Bronchial epithelial cell (primary cell): Measurements from ENCODE around the gene JARID2. TPM values are rescaled to one million over a fixed set of nuclear protein-coding genes. Genes with fewer than 3 reads are reported as not detected.
"Not testable (repeated sequence)": the region's sequence is repeated elsewhere in the genome, so short reads cannot be mapped to it uniquely, and the experiment has no call there.

ENCODE experiments used
- DNase-seq: peaks from one replicate; pipeline ENCODE4 v3.0.0-alpha.2; 2010; ENCODE audit warnings: low read depth
- FAIRE-seq: peaks from 2 replicates; lab custom pipeline; 2011; peaks lifted over from hg19 to GRCh38; lab: Jason Lieb, UNC
- H3K27me3 ChIP-seq: 2 replicates; pipeline ENCODE4 v1.5.1; 2011; ENCODE audit warnings: low read length; ENCODE audit not compliant: control insufficient read depth, insufficient read depth
- H3K36me3 ChIP-seq: 2 replicates; pipeline ENCODE4 v1.5.1; 2011; ENCODE audit warnings: low read length; ENCODE audit not compliant: control insufficient read depth, insufficient read depth
- H3K4me3 ChIP-seq: 2 replicates; pipeline ENCODE4 v1.5.1; 2011; ENCODE audit warnings: mild to moderate bottlenecking, low read depth, low read length, control low read depth
- total RNA-seq: library from RNA; depleted of rRNA; stranded (reverse); fragments of >200 nt; gene quantifications from 2 replicates; pipeline ENCODE4 v1.2.1, GENCODE V29; 2014
- TF ChIP-seq, protein P1 (sequence below): IDR thresholded peaks from 2 replicates; pipeline ENCODE4 v1.5.1; 2011; ENCODE audit warnings: mild to moderate bottlenecking, moderate library complexity, low read length, control low read depth, inconsistent platforms; ENCODE audit not compliant: insufficient read depth, severe bottlenecking

Gene JARID2
- total RNA-seq, 1 donor from 2014 or later: 29.2 TPM

DNA sequence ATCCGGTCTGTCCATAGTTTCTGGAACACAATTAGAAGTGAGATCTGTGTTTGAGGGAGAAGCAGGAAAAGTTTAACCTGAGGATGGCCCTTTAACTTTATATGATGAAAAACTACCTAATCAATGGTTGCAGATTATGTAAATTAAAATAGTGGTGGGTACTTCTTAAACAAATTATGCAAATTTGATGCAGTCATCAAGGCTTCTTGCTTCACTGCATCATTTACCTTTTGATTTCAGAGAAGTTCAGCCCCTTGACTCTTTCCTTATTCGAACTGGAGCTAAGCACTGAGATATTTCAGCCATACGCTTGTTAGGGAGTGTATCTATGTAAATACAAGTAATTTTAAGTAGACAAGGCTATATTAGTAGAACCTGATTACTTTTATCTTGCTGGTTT lies 73.8 kb downstream of the JARID2 start:
- TF ChIP-seq, protein P1, sequence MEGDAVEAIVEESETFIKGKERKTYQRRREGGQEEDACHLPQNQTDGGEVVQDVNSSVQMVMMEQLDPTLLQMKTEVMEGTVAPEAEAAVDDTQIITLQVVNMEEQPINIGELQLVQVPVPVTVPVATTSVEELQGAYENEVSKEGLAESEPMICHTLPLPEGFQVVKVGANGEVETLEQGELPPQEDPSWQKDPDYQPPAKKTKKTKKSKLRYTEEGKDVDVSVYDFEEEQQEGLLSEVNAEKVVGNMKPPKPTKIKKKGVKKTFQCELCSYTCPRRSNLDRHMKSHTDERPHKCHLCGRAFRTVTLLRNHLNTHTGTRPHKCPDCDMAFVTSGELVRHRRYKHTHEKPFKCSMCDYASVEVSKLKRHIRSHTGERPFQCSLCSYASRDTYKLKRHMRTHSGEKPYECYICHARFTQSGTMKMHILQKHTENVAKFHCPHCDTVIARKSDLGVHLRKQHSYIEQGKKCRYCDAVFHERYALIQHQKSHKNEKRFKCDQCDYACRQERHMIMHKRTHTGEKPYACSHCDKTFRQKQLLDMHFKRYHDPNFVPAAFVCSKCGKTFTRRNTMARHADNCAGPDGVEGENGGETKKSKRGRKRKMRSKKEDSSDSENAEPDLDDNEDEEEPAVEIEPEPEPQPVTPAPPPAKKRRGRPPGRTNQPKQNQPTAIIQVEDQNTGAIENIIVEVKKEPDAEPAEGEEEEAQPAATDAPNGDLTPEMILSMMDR: no peak
- no peak for FAIRE-seq
- H3K4me3 ChIP-seq: no peak overlapping the region
- no peaks in the 10 kb centered on the region for H3K27me3 ChIP-seq
- no peak for DNase-seq
- H3K36me3 ChIP-seq: no peaks in the 10 kb centered on the region

DNA sequence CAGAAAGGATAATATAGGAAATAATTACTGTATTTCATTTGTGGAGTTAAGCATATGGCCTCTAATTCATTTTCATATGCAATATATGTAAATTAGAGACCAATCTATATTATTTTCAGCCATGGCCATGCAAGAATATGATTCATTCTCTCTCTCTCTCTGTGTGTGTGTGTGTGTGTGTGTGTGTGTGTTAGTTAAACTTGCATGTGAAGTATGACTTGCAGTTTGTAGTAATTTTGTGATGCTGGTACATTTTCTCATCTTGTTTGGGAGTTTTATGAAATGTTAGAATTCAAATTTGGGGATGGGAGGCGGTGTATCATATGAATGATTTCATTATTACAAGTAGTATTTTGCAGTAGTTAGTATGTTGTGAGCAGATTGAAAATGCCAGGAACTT lies 74.8 kb downstream of the JARID2 start:
- TF ChIP-seq, protein P1: no peak
- no peak overlapping the region for H3K4me3 ChIP-seq
- FAIRE-seq: no peak
- H3K36me3 ChIP-seq: no peaks in the 10 kb centered on the region
- no peaks in the 10 kb centered on the region for H3K27me3 ChIP-seq
- DNase-seq: peak; percentile 27

DNA sequence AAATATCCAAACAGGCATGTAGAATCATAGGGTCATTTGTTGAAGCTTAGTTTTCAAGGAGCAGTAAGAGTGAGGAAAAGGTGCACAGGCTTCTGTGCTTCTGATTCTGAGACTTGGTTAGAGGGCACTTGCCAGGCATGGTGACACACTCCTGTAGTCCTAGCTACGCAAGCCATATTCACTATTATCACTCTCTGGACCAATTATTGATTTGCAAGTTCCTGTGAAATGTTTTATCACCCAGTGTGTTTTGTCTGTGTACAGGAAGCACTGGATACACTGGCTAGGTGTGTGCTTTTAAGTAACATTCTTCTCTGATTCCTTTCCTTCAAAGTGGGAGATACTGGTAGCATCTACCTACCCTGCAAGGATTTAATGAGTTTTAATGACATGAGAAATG lies 76.3 kb downstream of the JARID2 start:
- TF ChIP-seq, protein P1: no peak
- Histone ChIP-seq H3K4me3 (no peak overlapping the region), H3K36me3 (no peaks in the 10 kb centered on the region), H3K27me3 (no peaks in the 10 kb centered on the region)
- DNase-seq (peak; percentile 20), FAIRE-seq (no peak)

GRCh38 chr6:15322781-15323536 lies 77.1 kb downstream of the JARID2 start:
- DNase-seq: peak; percentile 85
- H3K4me3 ChIP-seq: no peak overlapping the region
- TF ChIP-seq, protein P1: no peak
- no peaks in the 10 kb centered on the region for H3K36me3 ChIP-seq
- no peaks in the 10 kb centered on the region for H3K27me3 ChIP-seq
- FAIRE-seq: peak; percentile 28

DNA sequence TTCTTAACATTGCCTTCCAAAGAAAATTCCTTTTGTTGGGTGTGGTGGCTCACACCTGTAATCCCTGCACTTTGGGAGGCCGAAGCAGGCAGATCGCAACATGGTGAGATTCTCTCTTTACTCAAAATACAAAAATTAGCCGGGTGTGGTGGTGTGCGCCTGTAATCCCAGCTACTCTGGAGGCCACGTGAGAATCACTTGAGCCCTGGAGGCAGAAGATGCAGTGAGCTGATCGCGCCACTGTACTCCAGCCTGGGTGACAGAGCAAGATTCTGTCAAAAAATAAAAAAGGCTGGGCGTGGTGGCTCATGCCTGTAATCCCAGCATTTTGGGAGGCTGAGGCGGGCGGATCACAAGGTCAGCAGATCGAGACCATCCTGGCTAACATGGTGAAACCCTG lies 77.7 kb downstream of the JARID2 start:
- not testable (repeated sequence) for H3K27me3 ChIP-seq, DNase-seq, H3K36me3 ChIP-seq, H3K4me3 ChIP-seq, FAIRE-seq

GRCh38 chr6:15324427-15324985 lies 78.6 kb downstream of the JARID2 start:
- no peak overlapping the region for H3K4me3 ChIP-seq
- DNase-seq (no peak), FAIRE-seq (no peak)
- no peaks in the 10 kb centered on the region for H3K27me3 ChIP-seq
- TF ChIP-seq, protein P1: no peak
- no peaks in the 10 kb centered on the region for H3K36me3 ChIP-seq
